Right atrium auricular region (tissue), 2 donors: ENCODE results near the gene ZBTB7C. TPM values are rescaled to one million over a fixed set of nuclear protein-coding genes. Genes with fewer than 3 reads are reported as not detected.

Source experiments
- DNase-seq: peaks from one replicate; pipeline ENCODE4 v3.0.0-alpha.2; 2019; ENCODE audit warnings: low spot score
- H3K27ac ChIP-seq, 2 donors: fragments of 200-600 bp; sonication (generic); 1 replicate in 1 of 2; 2 replicates in 1 of 2; pipeline ENCODE4 v1.5.1; 2016 to 2019
- H3K27me3 ChIP-seq, 2 donors: fragments of 200-600 bp; sonication (generic); one replicate each; pipeline versions ENCODE4 v1.5.1 to v1.6.0; 2017 to 2019
- H3K36me3 ChIP-seq: fragments of 200-600 bp; sonication (generic); one replicate; pipeline ENCODE4 v1.5.1; 2016
- H3K4me1 ChIP-seq, 2 donors: fragments of 200-600 bp; sonication (generic); one replicate each; pipeline versions ENCODE4 v1.5.1 to v1.6.0; 2017 to 2019
- H3K4me3 ChIP-seq, 2 donors: fragments of 200-600 bp; sonication (generic); 1 replicate in 1 of 2; 2 replicates in 1 of 2; pipeline ENCODE4 v1.5.1; 2017 to 2019; ENCODE audit warnings: mild to moderate bottlenecking in 1 of 2, moderate library complexity in 1 of 2
- H3K9me3 ChIP-seq, 2 donors: fragments of 200-600 bp; sonication (generic); one replicate each; pipeline ENCODE4 v1.5.1; 2019
- CTCF ChIP-seq, 2 donors: fragments of 200-600 bp; sonication (generic); IDR thresholded peaks; one replicate each; pipeline ENCODE4 v1.5.1; 2019; ENCODE audit warnings: antibody characterized with exemption in 2 of 2
- total RNA-seq, 2 donors: library from RNA; depleted of rRNA; stranded (reverse); fragments of >200 nt; gene quantifications; one replicate each; pipeline ENCODE4 v1.1.0, GENCODE V29; 2016

The ZBTB7C gene
- total RNA-seq, 2 donors from 2014 or later, result 1.8 to 7.7 TPM

- H3K4me3 ChIP-seq, result no peak overlapping the region
- TF ChIP-seq CTCF (IDR thresholded peaks at IDR 0.05), result no peak
- H3K4me1 ChIP-seq, result no peaks in the 10 kb centered on the region
- H3K27ac ChIP-seq, result no peak overlapping the region
- DNase-seq, result no peak
- no peaks in the 10 kb centered on the region for H3K9me3 ChIP-seq
- no peaks in the 10 kb centered on the region for H3K36me3 ChIP-seq
- H3K27me3 ChIP-seq, result no peaks in the 10 kb centered on the region
Observed at GRCh38 chr18:48085781-48086487, 323.2 kb downstream of the ZBTB7C start.

- no peak for DNase-seq
- H3K27ac ChIP-seq, result no peak overlapping the region
- H3K4me3 ChIP-seq, result no peak overlapping the region
- no peaks in the 10 kb centered on the region for H3K9me3 ChIP-seq
- TF ChIP-seq CTCF (IDR thresholded peaks at IDR 0.05), result no peak
- H3K27me3 ChIP-seq, result no peaks in the 10 kb centered on the region
- no peaks in the 10 kb centered on the region for H3K36me3 ChIP-seq
- H3K4me1 ChIP-seq, result no peaks in the 10 kb centered on the region
Observed at GRCh38 chr18:48084858-48085257, 324.3 kb downstream of the ZBTB7C start.

GRCh38 chr18:48084041-48084757, 325.0 kb downstream of the ZBTB7C start:
- DNase-seq, result no peak
- Histone ChIP-seq H3K9me3 (no peaks in the 10 kb centered on the region), H3K36me3 (no peaks in the 10 kb centered on the region), H3K4me3 (no peak overlapping the region), H3K4me1 (no peaks in the 10 kb centered on the region), H3K27ac (no peak overlapping the region), H3K27me3 (no peaks in the 10 kb centered on the region)
- no peak for TF ChIP-seq CTCF (IDR thresholded peaks at IDR 0.05)

GRCh38 chr18:48080546-48080945, 328.6 kb downstream of the ZBTB7C start:
- no peaks in the 10 kb centered on the region for H3K4me1 ChIP-seq
- H3K9me3 ChIP-seq, result no peaks in the 10 kb centered on the region
- no peak for TF ChIP-seq CTCF (IDR thresholded peaks at IDR 0.05)
- H3K36me3 ChIP-seq, result no peaks in the 10 kb centered on the region
- DNase-seq, result no peak
- no peak overlapping the region for H3K4me3 ChIP-seq
- no peaks in the 10 kb centered on the region for H3K27me3 ChIP-seq
- no peak overlapping the region for H3K27ac ChIP-seq

GRCh38 chr18:48079885-48080284, 329.3 kb downstream of the ZBTB7C start:
- no peak overlapping the region for H3K27ac ChIP-seq
- no peaks in the 10 kb centered on the region for H3K36me3 ChIP-seq

More at GRCh38 chr18:48079885-48080284, 329.3 kb downstream of the ZBTB7C start:
- no peaks in the 10 kb centered on the region for H3K9me3 ChIP-seq
- DNase-seq, result no peak
- H3K27me3 ChIP-seq, result no peaks in the 10 kb centered on the region
- H3K4me1 ChIP-seq, result peaks cover 0 to 5% of the 10 kb centered on the region in 2 donors
- H3K4me3 ChIP-seq, result no peak overlapping the region
- TF ChIP-seq CTCF (IDR thresholded peaks at IDR 0.05), result no peak
